Globus pallidus (tissue), 1 donor: ENCODE data around the gene MTERF4.

ENCODE experiments used
- DNase-seq: peaks from one replicate; pipeline ENCODE4 v3.0.0-alpha.2; 2015; ENCODE audit warnings: low spot score

Gene MTERF4

GRCh38 chr2:241134711-241135110 is 32.6 kb upstream of the MTERF4 start:
- no peak for DNase-seq

- no peak for DNase-seq
These were observed 31.3 kb upstream of the MTERF4 start for GRCh38 chr2:241133436-241133820.

GRCh38 chr2:241132538-241133435 is 30.7 kb upstream of the MTERF4 start:
- DNase-seq = no peak

- DNase-seq = no peak
These were observed 29.4 kb upstream of the MTERF4 start for GRCh38 chr2:241131531-241131930.

- no peak for DNase-seq
These were observed 28.2 kb upstream of the MTERF4 start for GRCh38 chr2:241130316-241130715.

- DNase-seq = no peak
These were observed 27.2 kb upstream of the MTERF4 start for GRCh38 chr2:241129086-241129871.

GRCh38 chr2:241128266-241128665 is 26.2 kb upstream of the MTERF4 start:
- DNase-seq = no peak

GRCh38 chr2:241126771-241127202 is 24.7 kb upstream of the MTERF4 start:
- no peak for DNase-seq

GRCh38 chr2:241126201-241126611 is 24.1 kb upstream of the MTERF4 start:
- DNase-seq = no peak

- no peak for DNase-seq
These were observed 23.5 kb upstream of the MTERF4 start for GRCh38 chr2:241125626-241126025.

GRCh38 chr2:241123816-241124536 is 21.9 kb upstream of the MTERF4 start:
- DNase-seq = no peak

GRCh38 chr2:241122376-241123002 is 20.4 kb upstream of the MTERF4 start:
- DNase-seq = no peak

GRCh38 chr2:241121008-241121407 is 18.9 kb upstream of the MTERF4 start:
- DNase-seq = no peak

- DNase-seq = no peak
These were observed 18.4 kb upstream of the MTERF4 start for GRCh38 chr2:241120440-241120839.

GRCh38 chr2:241118737-241119505 is 16.8 kb upstream of the MTERF4 start:
- no peak for DNase-seq

- DNase-seq = no peak
These were observed 14.8 kb upstream of the MTERF4 start for GRCh38 chr2:241116606-241117560.

GRCh38 chr2:241115361-241115760 is 13.3 kb upstream of the MTERF4 start:
- no peak for DNase-seq

GRCh38 chr2:241114836-241115235 is 12.7 kb upstream of the MTERF4 start:
- no peak for DNase-seq

GRCh38 chr2:241112592-241112991 is 10.5 kb upstream of the MTERF4 start:
- DNase-seq = no peak

GRCh38 chr2:241112046-241112445 is 10.0 kb upstream of the MTERF4 start:
- no peak for DNase-seq
